ENCODE results near the gene NCOA7.

GRCh38 chr6:125869427-125869826 is 78.7 kb downstream of the NCOA7 start:
- no peak for TF ChIP-seq CTCF (IDR thresholded peaks at IDR 0.05; ENCODE audit: low read depth, low read length, poor library complexity, severe bottlenecking)
- TF ChIP-seq EZH2phosphoT487 (IDR thresholded peaks at IDR 0.05; ENCODE audit: borderline replicate concordance, low read length): no peak
